H1 (cell line): ENCODE results near the gene DPEP3.

Experiments used
- CHD2 ChIP-seq: IDR thresholded peaks from 2 replicates; pipeline ENCODE4 v1.6.1; 2012; ENCODE audit warnings: low read length, improper control_type of control experiment
- HDAC2 ChIP-seq, 2 experiments: fragments of 300-600 bp in 1 of 2; sonication (generic) in 1 of 2; IDR thresholded peaks; 2 replicates each; pipeline ENCODE4 v1.6.1; 2011 to 2012; ENCODE audit warnings: low read depth in 2 of 2, low read length in 2 of 2, mild to moderate bottlenecking in 2 of 2, moderate library complexity in 2 of 2, borderline replicate concordance in 1 of 2, inconsistent platforms in 1 of 2
- JUN ChIP-seq: IDR thresholded peaks from 2 replicates; pipeline ENCODE4 v1.6.1; 2011; ENCODE audit warnings: low read depth, mild to moderate bottlenecking, improper control_type of control experiment, low read length
- JUND ChIP-seq: IDR thresholded peaks from 2 replicates; pipeline ENCODE4 v1.6.1; 2011; ENCODE audit warnings: mild to moderate bottlenecking, improper control_type of control experiment, low read length
- MAFK ChIP-seq: IDR thresholded peaks from 2 replicates; pipeline ENCODE4 v1.6.1; 2012; ENCODE audit warnings: low read depth, mild to moderate bottlenecking, improper control_type of control experiment, low read length
- POLR2AphosphoS5 ChIP-seq: IDR thresholded peaks from 2 replicates; pipeline ENCODE4 v1.6.1; 2011; ENCODE audit warnings: low read depth, low read length
- SIN3A ChIP-seq, 2 experiments: IDR thresholded peaks in 1 of 2; conservative IDR thresholded peaks in 1 of 2; 2 replicates each; pipeline ENCODE4 v1.6.1; 2011 to 2012; ENCODE audit warnings: low read length in 2 of 2, improper control_type of control experiment in 1 of 2, low read depth in 1 of 2, mild to moderate bottlenecking in 1 of 2
- SIRT6 ChIP-seq: IDR thresholded peaks from one replicate; pipeline ENCODE4 v1.7.1; 2012; ENCODE audit warnings: low read length, inconsistent platforms
- TCF12 ChIP-seq: IDR thresholded peaks from 2 replicates; pipeline ENCODE4 v1.6.1; 2011; ENCODE audit warnings: low read depth, mild to moderate bottlenecking, low read length
- YY1 ChIP-seq: IDR thresholded peaks from 2 replicates; pipeline ENCODE4 v1.6.1; 2011; ENCODE audit warnings: low read depth, mild to moderate bottlenecking, low read length
- TF ChIP-seq, protein P1 (sequence below), 3 experiments: IDR thresholded peaks; 1 replicate in 2 of 3; 2 replicates in 1 of 3; pipeline versions ENCODE4 v1.5.1 to v1.6.1; 2011; ENCODE audit warnings: low read length in 3 of 3, mild to moderate bottlenecking in 3 of 3, inconsistent platforms in 2 of 3, low read depth in 1 of 3, moderate library complexity in 1 of 3; ENCODE audit not compliant: insufficient read depth in 1 of 3; ENCODE audit errors: control extremely low read depth in 1 of 3

DNA sequence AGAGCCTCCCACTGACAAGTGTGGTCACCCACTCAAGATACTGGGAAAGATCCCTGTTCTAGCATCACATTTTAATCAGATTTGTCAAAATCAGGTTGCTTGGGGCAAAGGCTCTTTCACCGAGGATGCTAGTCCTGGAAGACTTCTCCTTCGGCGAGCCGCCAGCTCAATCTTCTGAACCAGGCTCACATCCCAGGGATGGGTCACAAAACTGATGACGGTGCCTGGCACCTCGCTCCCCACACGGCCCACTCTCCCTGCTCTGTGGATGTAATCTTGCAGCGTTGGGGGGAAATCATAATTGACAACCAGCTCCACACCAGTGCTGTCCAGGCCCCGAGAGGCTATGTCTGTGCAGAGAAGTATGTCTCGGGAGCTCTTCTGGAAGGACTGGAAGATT, 41.2 kb upstream of the DPEP3 start:
- TF ChIP-seq CHD2 = no peak
- no peak for TF ChIP-seq MAFK
- no peak for TF ChIP-seq POLR2AphosphoS5
- TF ChIP-seq, protein P1, sequence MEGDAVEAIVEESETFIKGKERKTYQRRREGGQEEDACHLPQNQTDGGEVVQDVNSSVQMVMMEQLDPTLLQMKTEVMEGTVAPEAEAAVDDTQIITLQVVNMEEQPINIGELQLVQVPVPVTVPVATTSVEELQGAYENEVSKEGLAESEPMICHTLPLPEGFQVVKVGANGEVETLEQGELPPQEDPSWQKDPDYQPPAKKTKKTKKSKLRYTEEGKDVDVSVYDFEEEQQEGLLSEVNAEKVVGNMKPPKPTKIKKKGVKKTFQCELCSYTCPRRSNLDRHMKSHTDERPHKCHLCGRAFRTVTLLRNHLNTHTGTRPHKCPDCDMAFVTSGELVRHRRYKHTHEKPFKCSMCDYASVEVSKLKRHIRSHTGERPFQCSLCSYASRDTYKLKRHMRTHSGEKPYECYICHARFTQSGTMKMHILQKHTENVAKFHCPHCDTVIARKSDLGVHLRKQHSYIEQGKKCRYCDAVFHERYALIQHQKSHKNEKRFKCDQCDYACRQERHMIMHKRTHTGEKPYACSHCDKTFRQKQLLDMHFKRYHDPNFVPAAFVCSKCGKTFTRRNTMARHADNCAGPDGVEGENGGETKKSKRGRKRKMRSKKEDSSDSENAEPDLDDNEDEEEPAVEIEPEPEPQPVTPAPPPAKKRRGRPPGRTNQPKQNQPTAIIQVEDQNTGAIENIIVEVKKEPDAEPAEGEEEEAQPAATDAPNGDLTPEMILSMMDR (IDR thresholded peaks at IDR 0.05; ENCODE audit: control extremely low read depth in 1 of 3, insufficient read depth in 1 of 3, low read depth in 1 of 3, low read length in 3 of 3) = no peak
- TF ChIP-seq JUND = no peak
- no peak for TF ChIP-seq JUN
- TF ChIP-seq SIN3A (conservative IDR thresholded peaks at IDR 0.05 in 1 of 2, IDR thresholded peaks at IDR 0.05 in 1 of 2; ENCODE audit: low read depth in 1 of 2, low read length in 2 of 2) = no peak
- TF ChIP-seq TCF12 = no peak
- no peak for TF ChIP-seq SIRT6
- no peak for TF ChIP-seq YY1
- no peak for TF ChIP-seq HDAC2 (IDR thresholded peaks at IDR 0.05; ENCODE audit: borderline replicate concordance in 1 of 2, low read depth in 2 of 2, low read length in 2 of 2)
